GM19099 (cell line): ENCODE data around the gene CGNL1.

ENCODE experiments used
- POLR2A ChIP-seq: IDR thresholded peaks from 3 replicates; pipeline ENCODE4 v1.6.1; 2011; ENCODE audit warnings: low read depth; ENCODE audit not compliant: insufficient read length; ENCODE audit errors: extremely low read depth

CGNL1 gene

GRCh38 chr15:57375827-57376695, at the start of gene CGNL1:
CGNL1 (plus strand) TSS chr15:57376505; CDS start chr15:57438000, 61,495 bp downstream.
- no peak for TF ChIP-seq POLR2A

- no peak for TF ChIP-seq POLR2A
Observed at GRCh38 chr15:57327985-57328471, 48.3 kb upstream of the CGNL1 start.

GRCh38 chr15:57328479-57328878, 47.8 kb upstream of the CGNL1 start:
- TF ChIP-seq POLR2A, result no peak

- TF ChIP-seq POLR2A, result no peak
Observed at GRCh38 chr15:57328897-57329296, 47.4 kb upstream of the CGNL1 start.

- TF ChIP-seq POLR2A, result no peak
Observed at GRCh38 chr15:57329582-57330367, 46.5 kb upstream of the CGNL1 start.

GRCh38 chr15:57330619-57331340, 45.5 kb upstream of the CGNL1 start:
- no peak for TF ChIP-seq POLR2A

GRCh38 chr15:57332326-57332725, 44.0 kb upstream of the CGNL1 start:
- no peak for TF ChIP-seq POLR2A

- no peak for TF ChIP-seq POLR2A
Observed at GRCh38 chr15:57333487-57333886, 42.8 kb upstream of the CGNL1 start.

- no peak for TF ChIP-seq POLR2A
Observed at GRCh38 chr15:57334257-57334656, 42.0 kb upstream of the CGNL1 start.

GRCh38 chr15:57335293-57335715, 41.0 kb upstream of the CGNL1 start:
- TF ChIP-seq POLR2A, result no peak

GRCh38 chr15:57335719-57336118, 40.6 kb upstream of the CGNL1 start:
- no peak for TF ChIP-seq POLR2A

- TF ChIP-seq POLR2A, result no peak
Observed at GRCh38 chr15:57337868-57338411, 38.4 kb upstream of the CGNL1 start.

GRCh38 chr15:57339321-57339720, 37.0 kb upstream of the CGNL1 start:
- TF ChIP-seq POLR2A, result no peak

GRCh38 chr15:57340682-57341259, 35.5 kb upstream of the CGNL1 start:
- TF ChIP-seq POLR2A, result no peak

GRCh38 chr15:57343048-57343447, 33.3 kb upstream of the CGNL1 start:
- no peak for TF ChIP-seq POLR2A

- no peak for TF ChIP-seq POLR2A
Observed at GRCh38 chr15:57343498-57343897, 32.8 kb upstream of the CGNL1 start.
